SK-N-SH (cell line): ENCODE measurements around the gene SCNN1G. TPM values are rescaled to one million over a fixed set of nuclear protein-coding genes. Genes with fewer than 3 reads are reported as not detected.

Source experiments
- CTCF ChIA-PET: fragments of 300-600, 350-600 bp; formaldehyde crosslinking; extraction: SDS; loops from one replicate; lab custom pipeline; 2021; lab: Yijun Ruan, JAX
- POLR2A ChIA-PET: fragments of 350-600 bp; sonication (Branson Sonifier 250); formaldehyde crosslinking; extraction: SDS; loops from one replicate; lab custom pipeline; 2020; ENCODE audit warnings: antibody characterized with exemption, inconsistent platforms; lab: Yijun Ruan, JAX
- DNase-seq: peaks from one replicate; pipeline ENCODE4 v3.0.0; 2012
- H2AFZ ChIP-seq: fragments of 200-600 bp; sonication (generic); 2 replicates; pipeline ENCODE4 v1.8.1; 2016; ENCODE audit warnings: antibody characterized with exemption, mild to moderate bottlenecking, low read depth
- H3F3A ChIP-seq: fragments of 200-600 bp; sonication (generic); replicated peaks from 2 replicates; pipeline ENCODE3; 2016; ENCODE audit warnings: antibody characterized with exemption, mild to moderate bottlenecking; ENCODE audit not compliant: insufficient read depth
- H3K27ac ChIP-seq, 2 experiments: fragments of 200-500 bp in 1 of 2; fragments of 200-600 bp in 1 of 2; sonication (Bioruptor generic) in 1 of 2; sonication (generic), shearing (Covaris generic) in 1 of 2; 2 replicates each; pipeline versions ENCODE4 v1.5.1 to v1.6.1; 2014 to 2016; ENCODE audit warnings: low read depth in 2 of 2, inconsistent platforms in 1 of 2, low read length in 1 of 2, mild to moderate bottlenecking in 1 of 2, mixed read lengths in 1 of 2
- H3K27me3 ChIP-seq: fragments of 200-600 bp; sonication (generic), shearing (Covaris generic); 2 replicates; pipeline ENCODE4 v1.6.1; 2016; ENCODE audit warnings: mixed run types; ENCODE audit not compliant: insufficient read depth
- H3K36me3 ChIP-seq, 2 experiments: fragments of 200-500 bp in 1 of 2; fragments of 200-600 bp in 1 of 2; sonication (Bioruptor generic) in 1 of 2; sonication (generic) in 1 of 2; replicated peaks in 1 of 2; 2 replicates each; pipeline versions ENCODE3 to v1.5.1; 2014 to 2016; ENCODE audit warnings: low read length in 1 of 2, mild to moderate bottlenecking in 1 of 2; ENCODE audit not compliant: insufficient read depth in 2 of 2, control insufficient read depth in 1 of 2
- H3K4me1 ChIP-seq, 2 experiments: fragments of 200-500 bp in 1 of 2; fragments of 200-600 bp in 1 of 2; sonication (Bioruptor generic) in 1 of 2; sonication (generic), shearing (Covaris generic) in 1 of 2; 2 replicates each; pipeline versions ENCODE4 v1.5.1 to v1.6.1; 2014 to 2016; ENCODE audit warnings: low read depth in 1 of 2, low read length in 1 of 2, mixed run types in 1 of 2; ENCODE audit not compliant: insufficient read depth in 2 of 2, control insufficient read depth in 1 of 2
- H3K4me2 ChIP-seq: fragments of 200-600 bp; sonication (generic), shearing (Covaris generic); 2 replicates; pipeline ENCODE4 v1.6.1; 2017; ENCODE audit warnings: mixed run types
- H3K4me3 ChIP-seq, 2 experiments: fragments of 200-500 bp in 1 of 2; fragments of 200-600 bp in 1 of 2; sonication (Bioruptor generic) in 1 of 2; sonication (generic), shearing (Covaris generic) in 1 of 2; 2 replicates each; pipeline versions ENCODE4 v1.5.1 to v1.8.1; 2014 to 2016; ENCODE audit warnings: low read depth in 2 of 2, inconsistent platforms in 1 of 2, low read length in 1 of 2, mild to moderate bottlenecking in 1 of 2, mixed read lengths in 1 of 2, moderate library complexity in 1 of 2
- H3K79me2 ChIP-seq: fragments of 200-600 bp; sonication (generic); 2 replicates; pipeline ENCODE4 v1.8.1; 2017; ENCODE audit warnings: mild to moderate bottlenecking; ENCODE audit not compliant: insufficient read depth
- H3K9ac ChIP-seq: fragments of 200-600 bp; sonication (generic); 2 replicates; pipeline ENCODE4 v1.6.1; 2017; ENCODE audit warnings: mixed run types
- H3K9me2 ChIP-seq: fragments of 200-600 bp; sonication (generic); 2 replicates; pipeline ENCODE4 v1.6.1; 2017; ENCODE audit warnings: mixed run types
- H3K9me3 ChIP-seq: fragments of 200-600 bp; sonication (generic); 2 replicates; pipeline ENCODE4 v1.6.1; 2017; ENCODE audit warnings: mixed run types, mild to moderate bottlenecking, moderate library complexity
- H4K20me1 ChIP-seq: fragments of 200-600 bp; sonication (generic); 2 replicates; pipeline ENCODE4 v1.6.1; 2017; ENCODE audit warnings: mild to moderate bottlenecking, mixed run types; ENCODE audit not compliant: insufficient read depth
- CHD2 ChIP-seq: fragments of 150-350 bp; IDR thresholded peaks from 2 replicates; pipeline ENCODE4 v1.6.1; 2018; ENCODE audit warnings: low read length; ENCODE audit not compliant: partially characterized antibody
- CTCF ChIP-seq: fragments of 200-600 bp; sonication (generic); IDR thresholded peaks from 2 replicates; pipeline ENCODE4 v1.6.1; 2017; ENCODE audit warnings: antibody characterized with exemption, mild to moderate bottlenecking, moderate library complexity
- ELF1 ChIP-seq: IDR thresholded peaks from 2 replicates; pipeline ENCODE4 v1.4.0; 2012
- FOXJ3 ChIP-seq: sonication (generic); formaldehyde crosslinking; IDR thresholded peaks from 2 replicates; pipeline ENCODE4 v1.5.1; 2020; ENCODE audit warnings: mild to moderate bottlenecking, missing genetic modification reagents
- JUND ChIP-seq: IDR thresholded peaks from 2 replicates; pipeline ENCODE4 v1.4.0; 2012
- NRF1 ChIP-seq: IDR thresholded peaks from 2 replicates; pipeline ENCODE4 v1.6.1; 2012; ENCODE audit warnings: low read depth, mild to moderate bottlenecking, low read length
- RAD21 ChIP-seq: IDR thresholded peaks from 2 replicates; pipeline ENCODE4 v1.6.1; 2012; ENCODE audit warnings: mild to moderate bottlenecking, low read length
- RXRA ChIP-seq: IDR thresholded peaks from 2 replicates; pipeline ENCODE4 v1.4.0; 2012; ENCODE audit warnings: low read depth, mild to moderate bottlenecking, borderline replicate concordance
- SMC3 ChIP-seq: IDR thresholded peaks from 2 replicates; pipeline ENCODE4 v1.6.1; 2012; ENCODE audit warnings: low read depth, low read length, improper control_type of control experiment
- TAF1 ChIP-seq: IDR thresholded peaks from 2 replicates; pipeline ENCODE4 v1.6.1; 2012; ENCODE audit warnings: low read depth, mild to moderate bottlenecking, low read length, moderate library complexity, borderline replicate concordance
- ZBTB33 ChIP-seq: IDR thresholded peaks from 2 replicates; pipeline ENCODE4 v1.4.0; 2012; ENCODE audit warnings: low read depth, borderline replicate concordance
- WGBS: methylation state at CpG from one replicate; pipeline ENCODE4 v1.1.6; 2017; ENCODE audit warnings: low lambda C conversion rate; 5-methylcytosine and 5-hydroxymethylcytosine counted together
- polyA plus RNA-seq, 3 experiments: library from polyadenylated mRNA; depleted of rRNA; stranded (reverse); fragments of >200 nt; gene quantifications; 2 replicates each; pipeline ENCODE4 v1.2.3, GENCODE V29; 2012

SCNN1G gene
- polyA plus RNA-seq, 1 of the 3 experiments (the other 2 are of a cell fraction), result not detected

DNA sequence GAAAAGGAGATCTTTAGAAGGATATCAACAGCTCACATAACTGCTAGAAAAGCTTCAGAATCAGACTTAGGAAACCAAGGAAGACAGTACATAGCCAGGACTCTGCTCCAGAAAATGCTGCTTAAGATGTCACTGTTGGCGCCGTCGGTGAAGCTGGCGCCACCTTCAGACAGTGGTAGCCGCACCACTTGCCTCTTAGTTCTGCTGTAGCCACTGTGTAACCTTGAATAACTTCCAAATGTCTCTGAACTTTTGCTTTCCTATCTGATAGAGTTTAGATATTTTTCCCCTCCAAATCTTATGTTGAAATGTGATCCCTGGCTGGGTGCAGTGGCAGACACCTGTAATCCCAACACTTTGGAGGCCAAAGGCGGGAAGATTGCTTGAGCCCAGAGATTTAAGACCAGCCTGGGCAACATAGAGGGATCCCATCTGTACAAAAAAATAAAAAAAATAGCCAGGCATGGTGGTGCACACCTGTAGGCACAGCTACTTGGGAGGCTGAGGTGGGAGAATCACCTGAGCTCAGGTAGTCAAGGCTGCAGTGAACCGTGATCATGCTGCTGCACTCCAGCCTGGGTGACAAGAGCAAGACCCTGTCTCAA is 27.0 kb upstream of the SCNN1G start:
- POLR2A ChIA-PET, result no interaction called here
- CTCF ChIA-PET, result interaction anchor here (0.7 to 1.6 kb wide), 5 partner anchors 10 to 280 kb away, joined by 3 read pairs; no protein-coding TSS in a partner anchor

More for the DNA sequence above, 27.0 kb upstream of the SCNN1G start:
- Histone ChIP-seq H3K27me3 (no peaks in the 10 kb centered on the region), H3K9me2 (no peaks in the 10 kb centered on the region), H3K79me2 (no peaks in the 10 kb centered on the region), H3K36me3 (no peaks in the 10 kb centered on the region), H3K27ac (no peak overlapping the region), H4K20me1 (no peaks in the 10 kb centered on the region)
- no peak for DNase-seq
- no peak for TF ChIP-seq FOXJ3 (CRISPR knock-in tag)
- no peak for TF ChIP-seq JUND
- no peak for TF ChIP-seq ZBTB33
- TF ChIP-seq NRF1, result no peak
- peak; percentile 18; the same call in 1 of the 2 replicates for TF ChIP-seq SMC3
- peak; percentile 36; the same call in 1 of the 2 replicates for TF ChIP-seq CTCF
- peak; percentile 23; the same call in 1 of the 2 replicates for TF ChIP-seq RAD21
- TF ChIP-seq ELF1, result no peak
- TF ChIP-seq RXRA, result no peak
- no peak for TF ChIP-seq TAF1
- TF ChIP-seq CHD2, result no peak
- TF ChIP-seq, all 33 proteins: peak for 3
- H2AFZ ChIP-seq, result no peak overlapping the region
- H3F3A ChIP-seq, result no peaks in the 10 kb centered on the region
- no peak overlapping the region for H3K4me2 ChIP-seq
- H3K9ac ChIP-seq, result no peak overlapping the region
- H3K4me1 ChIP-seq, result no peaks in the 10 kb centered on the region; a peak in 1 of 4 replicates
- WGBS, result 67% methylated on average over 7 of the region's 7 CpGs
- H3K9me3 ChIP-seq, result no peaks in the 10 kb centered on the region
- no peak overlapping the region; a peak in 1 of 4 replicates for H3K4me3 ChIP-seq
